SU-DHL-6 (cell line): Measurements from ENCODE around the gene ATP9A.

Experiments
- H2AFZ ChIP-seq: fragments of 200-600 bp; sonication (generic); 2 replicates; pipeline ENCODE4 v1.6.1; 2014; ENCODE audit warnings: low read depth, mild to moderate bottlenecking, moderate library complexity, mixed read lengths, antibody characterized with exemption, low read length; ENCODE audit not compliant: severe bottlenecking
- H3F3A ChIP-seq: fragments of 200-600 bp; shearing (Covaris generic); 2 replicates; pipeline ENCODE4 v1.6.0; 2016; ENCODE audit warnings: antibody characterized with exemption, mild to moderate bottlenecking; ENCODE audit not compliant: insufficient read depth
- H3K27ac ChIP-seq: fragments of 200-600 bp; sonication (generic); 2 replicates; pipeline ENCODE4 v1.5.1; 2016; ENCODE audit warnings: low read depth, mild to moderate bottlenecking, low read length, moderate library complexity, mixed read lengths
- H3K27me3 ChIP-seq: fragments of 200-600 bp; sonication (generic), shearing (Covaris generic); 2 replicates; pipeline ENCODE4 v1.6.0; 2014; ENCODE audit warnings: mild to moderate bottlenecking, low read length
- H3K36me3 ChIP-seq: fragments of 200-600 bp; sonication (generic); 2 replicates; pipeline ENCODE4 v1.6.1; 2014; ENCODE audit warnings: mild to moderate bottlenecking, low read length, mixed read lengths
- H3K4me2 ChIP-seq: fragments of 300-600, 200-600 bp; shearing (Covaris generic), sonication (generic); 2 replicates; pipeline ENCODE4 v1.6.0; 2014; ENCODE audit warnings: low read length, low read depth, mild to moderate bottlenecking; ENCODE audit not compliant: poor library complexity, severe bottlenecking
- H3K4me3 ChIP-seq: fragments of 200-600 bp; sonication (generic); 2 replicates; pipeline ENCODE4 v1.5.1; 2014; ENCODE audit warnings: antibody characterized with exemption, low read length, mild to moderate bottlenecking, mixed read lengths; ENCODE audit not compliant: insufficient read depth, poor library complexity, severe bottlenecking
- H3K79me2 ChIP-seq: fragments of 200-600 bp; sonication (generic); 2 replicates; pipeline ENCODE4 v1.6.1; 2014; ENCODE audit warnings: mild to moderate bottlenecking, low read length, moderate library complexity; ENCODE audit not compliant: insufficient read depth
- H3K9ac ChIP-seq: fragments of 200-600 bp; sonication (generic); 2 replicates; pipeline ENCODE4 v1.7.0; 2014; ENCODE audit warnings: mild to moderate bottlenecking, low read length
- H3K9me2 ChIP-seq: fragments of 200-600 bp; sonication (generic); replicated peaks from 2 replicates; pipeline ENCODE4 v1.6.1; 2014; ENCODE audit warnings: low read length; ENCODE audit not compliant: insufficient read depth
- H3K9me3 ChIP-seq: fragments of 200-600 bp; sonication (generic); 2 replicates; pipeline ENCODE4 v1.6.1; 2014; ENCODE audit warnings: low read length, mixed read lengths; ENCODE audit not compliant: insufficient read depth
- H4K20me1 ChIP-seq: fragments of 200-600 bp; sonication (generic); 2 replicates; pipeline ENCODE4 v1.6.1; 2014; ENCODE audit warnings: low read depth, mild to moderate bottlenecking, antibody characterized with exemption, low read length, moderate library complexity, mixed read lengths
- CTCF ChIP-seq: fragments of 200-600 bp; sonication (generic); IDR thresholded peaks from one replicate; pipeline ENCODE4 v1.5.1; 2017; ENCODE audit warnings: antibody characterized with exemption, mild to moderate bottlenecking, low read length, moderate library complexity; ENCODE audit not compliant: insufficient read depth, poor library complexity, severe bottlenecking
- EZH2phosphoT487 ChIP-seq: fragments of 200-600 bp; sonication (generic), shearing (Covaris generic); conservative IDR thresholded peaks from 2 replicates; pipeline ENCODE4 v1.6.1; 2018; ENCODE audit warnings: mild to moderate bottlenecking, antibody characterized with exemption, low read length, moderate library complexity, mixed read lengths

ATP9A gene

DNA sequence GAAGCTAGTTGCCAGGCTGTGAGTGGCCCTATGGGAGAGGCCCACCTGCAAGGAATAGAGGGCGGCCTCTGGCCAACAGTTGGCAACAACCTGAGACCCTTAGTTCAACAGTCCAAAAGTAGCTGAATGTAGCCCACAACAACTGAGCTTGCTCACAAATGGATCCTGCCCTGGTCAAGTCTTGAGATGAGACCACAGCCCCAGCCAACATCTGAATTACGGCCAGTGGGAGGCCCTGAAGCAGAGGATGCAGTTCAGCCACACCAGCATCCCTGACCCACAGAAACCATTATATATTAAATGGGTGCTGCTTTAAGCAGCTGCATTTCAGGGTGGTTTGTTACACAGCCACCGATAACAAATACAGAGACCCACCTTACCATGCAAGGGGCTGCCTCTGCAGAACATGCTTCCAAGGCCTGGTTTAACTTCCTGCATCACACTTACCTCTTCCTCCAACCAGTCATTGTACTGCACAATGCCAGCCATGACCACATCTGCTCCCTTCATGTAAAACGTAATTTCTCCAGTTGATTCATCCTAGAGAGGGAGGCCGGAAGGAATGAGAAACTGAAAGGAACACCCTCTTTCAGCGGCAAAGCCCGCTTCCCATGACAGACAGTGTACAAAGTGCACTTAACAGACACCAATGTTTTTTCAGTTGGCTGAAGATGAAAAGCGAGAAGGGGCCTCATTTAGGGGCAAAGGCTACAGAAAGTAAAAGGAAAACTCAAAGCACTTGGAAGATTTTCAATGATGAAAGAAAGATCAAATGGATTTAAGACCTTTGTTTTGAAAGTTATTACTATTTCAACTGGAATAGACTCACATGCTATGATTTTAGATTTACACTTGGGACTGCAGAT lies 139.4 kb downstream of the ATP9A start:
- H3K4me3 ChIP-seq = no peak overlapping the region
- no peaks in the 10 kb centered on the region for H3F3A ChIP-seq
- no peak overlapping the region for H3K27ac ChIP-seq
- H3K79me2 ChIP-seq = no peaks in the 10 kb centered on the region
- no peaks in the 10 kb centered on the region for H3K27me3 ChIP-seq
- H2AFZ ChIP-seq = no peak overlapping the region
- H3K36me3 ChIP-seq = no peaks in the 10 kb centered on the region
- TF ChIP-seq EZH2phosphoT487 = no peak
- no peak for TF ChIP-seq CTCF
- no peaks in the 10 kb centered on the region for H3K9me2 ChIP-seq
- H3K9me3 ChIP-seq = no peaks in the 10 kb centered on the region
- H3K4me2 ChIP-seq = no peak overlapping the region
- no peak overlapping the region for H3K9ac ChIP-seq
- H4K20me1 ChIP-seq = no peaks in the 10 kb centered on the region

DNA sequence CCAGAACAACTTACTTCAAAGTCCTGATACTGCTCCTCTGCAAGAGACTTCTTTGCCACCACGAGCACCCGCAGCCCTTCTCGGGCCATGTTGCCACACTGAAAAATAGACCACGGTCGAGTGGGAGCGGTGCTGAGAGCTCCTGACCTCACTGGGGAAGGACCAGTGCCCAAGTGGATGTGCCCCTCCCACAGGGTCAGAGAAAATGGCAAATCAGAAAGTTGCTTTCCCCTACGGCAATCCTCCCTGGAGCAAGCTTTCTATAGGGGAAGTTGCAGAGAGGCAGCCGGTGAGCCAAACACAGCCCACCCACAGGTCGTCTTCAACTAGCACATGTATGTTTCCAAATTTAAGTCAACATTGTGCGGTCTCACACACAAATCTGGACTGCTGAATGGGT lies 140.6 kb downstream of the ATP9A start:
- H4K20me1 ChIP-seq = no peaks in the 10 kb centered on the region
- no peaks in the 10 kb centered on the region for H3K9me3 ChIP-seq
- no peak overlapping the region for H3K27ac ChIP-seq
- H3K27me3 ChIP-seq = no peaks in the 10 kb centered on the region
- H3K4me3 ChIP-seq = no peak overlapping the region
- no peaks in the 10 kb centered on the region for H3F3A ChIP-seq
- no peaks in the 10 kb centered on the region for H3K9me2 ChIP-seq
- TF ChIP-seq EZH2phosphoT487 (no peak), CTCF (no peak)
- H3K4me2 ChIP-seq = no peak overlapping the region
- no peak overlapping the region for H2AFZ ChIP-seq
- H3K79me2 ChIP-seq = no peaks in the 10 kb centered on the region
- H3K36me3 ChIP-seq = no peaks in the 10 kb centered on the region
- no peak overlapping the region for H3K9ac ChIP-seq

DNA sequence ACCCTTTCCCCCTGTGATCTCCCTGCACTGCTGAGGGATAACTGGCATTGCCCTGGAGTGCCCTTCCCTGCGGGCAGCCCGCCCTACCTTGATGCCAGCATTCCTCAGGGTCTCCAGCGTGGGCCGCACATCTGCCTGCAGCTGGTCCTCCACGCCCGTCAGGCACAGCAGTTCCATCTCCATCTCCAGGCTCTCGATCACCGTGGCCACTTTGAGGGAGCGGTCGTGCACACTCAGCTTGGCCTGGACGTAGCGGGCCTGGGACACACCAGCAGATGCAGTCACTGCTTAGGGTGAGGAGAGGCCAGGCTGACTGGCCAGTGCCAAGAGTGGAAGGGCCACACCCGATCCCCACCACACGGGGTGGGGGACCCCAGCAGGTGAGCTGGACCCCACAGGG lies 143.1 kb downstream of the ATP9A start:
- no peaks in the 10 kb centered on the region for H3K36me3 ChIP-seq
- no peak overlapping the region for H2AFZ ChIP-seq
- H3K79me2 ChIP-seq = no peaks in the 10 kb centered on the region
- no peak overlapping the region for H3K4me3 ChIP-seq
- H3K4me2 ChIP-seq = no peak overlapping the region
- no peak overlapping the region for H3K9ac ChIP-seq
- TF ChIP-seq CTCF = no peak
- no peak for TF ChIP-seq EZH2phosphoT487
- H3K9me3 ChIP-seq = no peaks in the 10 kb centered on the region
- H3K27ac ChIP-seq = no peak overlapping the region
- no peaks in the 10 kb centered on the region for H3F3A ChIP-seq
- H3K27me3 ChIP-seq = no peaks in the 10 kb centered on the region
- no peaks in the 10 kb centered on the region for H4K20me1 ChIP-seq
- no peaks in the 10 kb centered on the region for H3K9me2 ChIP-seq
